Hindlimb muscle (tissue), 1 donor: ENCODE data around the gene SNX10. TPM values are rescaled to one million over a fixed set of nuclear protein-coding genes. Genes with fewer than 3 reads are reported as not detected.

Source experiments
- DNase-seq: peaks from one replicate; pipeline ENCODE4 v3.0.0-alpha.2; 2013
- polyA plus RNA-seq: library from polyadenylated mRNA; unstranded; fragments of 120-200 nt; gene quantifications from one replicate; pipeline ENCODE4 v1.2.1, GENCODE V29; 2013; ENCODE audit not compliant: insufficient read length

The SNX10 gene
- polyA plus RNA-seq, 1 donor = 1.8 TPM

DNA sequence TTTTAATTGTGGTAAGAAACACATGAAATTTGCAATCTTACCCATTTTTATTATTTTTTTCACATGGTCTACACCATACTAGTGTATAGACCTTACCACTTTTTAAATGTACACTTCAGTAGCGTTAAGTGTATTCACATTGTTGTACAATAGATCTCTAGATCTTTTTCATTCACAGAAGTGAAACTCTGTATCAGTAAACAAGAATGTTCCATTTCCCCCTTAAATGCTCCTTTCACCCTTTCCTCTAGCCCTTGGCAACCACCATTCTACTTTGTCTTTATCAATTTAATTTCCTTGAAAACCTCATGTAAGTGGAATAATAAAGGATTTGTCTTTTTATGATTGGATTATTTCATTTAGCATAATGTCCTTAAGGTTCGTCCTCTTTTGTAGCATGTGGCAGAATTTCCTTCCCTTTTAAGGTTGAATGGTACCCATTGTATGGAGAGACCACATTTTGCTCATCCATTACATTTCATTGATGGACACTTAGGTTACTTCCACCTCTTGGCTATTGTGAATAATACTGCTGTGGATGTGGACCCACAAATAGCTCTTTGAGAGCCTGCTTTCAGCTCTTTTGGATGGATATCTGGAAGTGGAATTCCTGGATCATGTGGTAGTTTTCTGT lies 45.7 kb downstream of the SNX10 start:
- no peak for DNase-seq

DNA sequence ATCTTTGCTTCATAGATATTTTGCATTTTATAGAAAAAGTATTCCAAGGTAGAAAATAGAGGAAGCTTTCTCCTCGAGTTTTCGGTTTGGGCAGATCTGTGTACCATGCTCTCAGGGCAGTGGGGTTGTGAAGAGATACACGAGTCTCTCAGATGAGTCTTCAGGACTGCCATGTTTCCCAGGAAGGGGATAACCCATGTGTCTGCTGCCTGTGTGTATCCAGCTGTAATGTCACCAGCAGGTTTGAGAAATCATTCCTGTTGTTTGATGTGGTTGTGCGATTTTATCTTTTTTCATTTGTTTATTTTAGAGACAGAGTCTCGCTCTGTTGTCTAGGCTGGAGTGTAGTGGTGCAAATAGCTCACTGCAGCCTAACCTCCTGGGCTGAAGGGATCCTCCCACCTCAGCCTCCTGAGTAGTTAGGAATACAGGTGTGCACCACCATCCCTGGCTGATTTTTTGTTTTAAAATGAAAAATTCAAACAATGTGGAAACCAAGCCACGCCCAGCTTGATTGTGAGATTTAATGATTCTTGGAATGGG lies 48.9 kb downstream of the SNX10 start:
- no peak for DNase-seq

DNA sequence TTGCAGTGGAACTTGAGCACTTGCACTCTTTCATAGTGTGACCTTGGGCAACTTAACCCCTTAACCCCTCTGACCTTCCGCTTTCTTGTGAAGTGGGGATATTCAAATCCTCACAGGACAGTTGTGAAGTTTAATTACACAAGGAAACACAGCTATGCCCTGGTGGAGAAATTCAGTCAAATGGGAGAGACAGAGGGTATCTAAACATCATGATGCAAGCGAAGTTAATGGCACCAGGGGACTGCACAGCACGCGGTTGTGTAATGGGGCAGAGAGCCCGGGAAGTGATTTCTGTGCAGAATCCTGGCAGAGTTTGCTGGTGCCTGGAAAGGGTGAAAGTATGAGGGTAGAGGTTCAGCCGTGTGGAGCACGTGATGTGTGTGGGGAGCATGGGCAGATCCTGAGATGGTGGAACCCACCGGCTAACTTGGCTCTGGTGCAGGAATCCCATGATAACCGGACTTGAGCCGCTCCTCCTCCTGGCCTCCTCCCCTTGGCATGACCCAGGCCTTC lies 51.7 kb downstream of the SNX10 start:
- DNase-seq = no peak

DNA sequence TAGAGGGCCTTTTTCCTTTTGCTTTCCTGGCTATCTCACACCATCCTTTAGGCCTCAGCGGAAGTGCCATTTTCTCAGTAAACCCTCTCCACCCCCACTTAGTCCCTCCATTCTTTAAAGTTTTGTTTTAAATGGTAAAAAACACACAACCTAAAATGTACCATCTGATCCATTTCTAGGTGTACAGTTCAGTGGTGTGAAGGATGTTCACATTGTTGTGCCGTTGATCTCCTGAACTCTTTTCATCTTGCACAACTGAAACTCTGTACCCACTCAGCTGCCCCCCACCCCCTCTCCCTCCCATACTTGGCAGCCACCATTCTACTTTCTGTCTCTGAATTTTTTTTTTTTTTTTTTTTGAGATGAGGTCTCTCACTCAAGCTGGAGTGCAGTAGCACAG lies 52.2 kb downstream of the SNX10 start:
- DNase-seq = no peak

DNA sequence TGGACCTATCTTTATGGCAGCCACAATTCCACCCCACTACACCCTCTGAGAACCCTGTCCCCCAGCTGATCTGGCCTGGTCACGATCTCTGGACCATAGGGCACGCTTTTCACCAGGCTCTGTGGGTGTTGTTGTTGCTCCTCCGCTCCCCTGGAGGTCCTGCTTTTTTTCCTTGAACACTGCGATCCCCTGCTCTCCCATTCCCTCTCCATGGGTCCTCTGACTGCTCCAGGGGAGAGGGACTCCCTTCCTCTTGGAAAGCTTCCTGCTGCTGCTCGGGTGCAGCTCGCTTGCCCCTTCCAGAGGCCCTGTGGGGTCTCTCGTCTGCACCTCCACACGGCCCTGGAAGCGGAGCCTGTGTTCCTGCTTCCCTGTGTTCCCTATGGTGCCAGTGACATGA lies 53.5 kb downstream of the SNX10 start:
- no peak for DNase-seq

DNA sequence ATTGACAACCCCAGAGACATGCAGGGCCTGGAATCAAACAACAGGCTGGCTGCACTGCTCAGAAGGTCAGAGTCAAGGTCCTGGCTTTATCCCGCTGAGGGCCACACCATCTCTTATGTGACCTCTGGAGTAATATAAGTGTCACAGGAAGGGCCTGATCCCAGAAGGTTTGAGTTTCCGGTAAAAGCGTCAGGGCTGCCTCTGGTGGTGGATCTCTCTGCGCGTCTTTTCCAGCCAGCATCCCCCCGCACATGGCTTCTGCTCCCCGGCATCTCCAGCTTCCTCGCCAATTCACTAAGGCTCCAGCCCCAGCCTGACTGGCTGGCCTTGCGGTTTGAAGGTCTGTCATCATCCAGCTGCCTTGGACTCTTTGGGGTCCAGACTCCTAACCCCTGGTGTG lies 54.2 kb downstream of the SNX10 start:
- no peak for DNase-seq

DNA sequence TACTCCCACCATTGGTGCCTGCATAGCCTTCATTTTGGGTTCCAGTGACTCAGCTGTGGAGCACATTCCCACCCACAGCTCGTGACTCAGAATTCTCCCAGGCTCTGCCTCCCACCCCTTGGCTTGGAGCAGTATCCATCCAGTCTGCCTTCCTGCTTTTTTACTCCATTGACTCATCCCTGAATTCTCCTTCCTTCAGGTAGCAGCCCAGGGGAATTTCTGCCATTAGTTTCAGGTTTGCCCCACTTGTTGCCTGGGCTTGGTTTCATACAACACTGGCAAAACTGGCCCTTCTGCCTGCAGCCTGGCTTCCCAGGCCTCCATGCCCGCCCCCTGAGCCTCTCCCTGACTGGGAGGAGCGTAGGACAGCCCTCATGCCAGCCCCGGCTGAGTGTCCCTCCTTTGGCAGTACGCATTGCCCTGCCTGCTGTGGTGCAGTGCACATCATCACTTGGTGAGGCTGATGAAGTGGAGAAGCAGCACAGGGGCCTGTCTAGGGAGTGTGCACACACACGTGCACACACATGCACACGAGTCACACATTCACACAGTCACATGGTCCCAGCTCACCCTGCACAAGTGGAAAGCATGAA lies 55.0 kb downstream of the SNX10 start:
- no peak for DNase-seq

DNA sequence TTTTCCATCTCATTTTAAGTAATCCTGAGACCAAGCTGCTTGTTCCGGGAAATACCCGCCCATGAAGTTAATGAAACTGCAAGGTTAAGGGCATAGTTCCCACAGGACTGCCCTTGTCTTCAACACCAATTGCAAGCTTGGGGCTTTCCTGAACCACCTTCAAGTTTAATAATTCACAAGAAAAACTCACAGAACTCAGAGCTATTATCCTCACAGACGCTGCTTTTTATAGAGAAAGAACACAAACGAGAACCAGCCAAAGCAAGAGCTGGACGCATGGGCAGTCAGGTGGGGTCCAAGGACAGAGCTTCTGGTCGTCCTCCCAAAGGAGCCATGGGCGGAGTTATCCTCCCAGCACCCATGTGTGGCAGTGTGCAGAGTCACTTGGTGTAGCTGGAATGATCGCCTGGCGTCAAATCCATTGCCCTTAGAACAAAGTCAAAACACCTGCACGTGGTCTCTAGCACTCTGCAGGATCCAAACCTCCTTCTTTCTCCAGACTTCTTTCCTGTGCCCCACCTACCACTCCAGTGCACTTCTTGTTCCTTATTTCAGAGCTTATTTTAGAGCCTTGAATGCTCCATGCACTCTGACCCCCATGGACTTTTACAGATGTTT lies 56.7 kb downstream of the SNX10 start:
- no peak for DNase-seq

DNA sequence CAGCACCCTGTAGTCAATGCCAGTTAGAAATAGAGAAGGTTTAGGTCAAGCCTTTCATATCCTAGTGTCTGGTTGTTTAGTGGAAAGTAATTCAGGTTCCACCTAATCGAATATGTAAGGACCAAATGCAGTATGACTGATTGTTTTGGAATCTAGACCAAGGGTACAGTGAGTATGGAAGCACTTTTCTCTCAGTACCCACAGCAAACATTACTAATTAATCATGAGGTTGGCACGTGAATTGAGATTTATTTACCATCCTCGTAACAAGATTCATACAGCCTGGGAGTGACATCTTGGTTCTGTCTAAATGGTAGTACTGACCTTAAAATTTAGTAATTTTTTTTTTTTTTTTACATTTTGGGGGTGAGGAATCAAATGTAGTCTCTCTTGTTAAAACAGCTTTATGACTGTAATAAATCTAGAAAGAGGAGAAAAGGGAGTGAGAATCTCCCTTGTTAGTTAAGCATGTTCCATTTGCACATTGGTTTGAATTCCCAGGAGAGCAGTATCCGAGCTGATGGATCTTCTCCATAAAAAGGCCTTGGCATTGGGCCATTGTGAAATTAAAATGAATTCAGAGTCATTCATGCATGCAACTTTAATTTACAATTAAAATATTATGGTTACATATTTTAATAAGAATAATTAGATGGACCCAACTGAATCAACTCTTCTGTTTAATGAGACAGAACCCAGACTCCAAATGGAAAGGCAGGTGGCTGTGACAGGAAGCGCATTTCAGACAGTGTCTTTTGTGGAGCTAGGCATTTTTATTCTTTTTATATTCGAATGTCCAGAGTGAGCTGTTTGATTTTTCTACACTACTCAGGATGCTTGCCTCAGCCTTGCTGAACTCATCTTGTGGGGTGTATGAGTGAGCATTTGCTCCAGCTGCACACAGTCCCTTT lies 57.6 kb downstream of the SNX10 start:
- DNase-seq = no peak

DNA sequence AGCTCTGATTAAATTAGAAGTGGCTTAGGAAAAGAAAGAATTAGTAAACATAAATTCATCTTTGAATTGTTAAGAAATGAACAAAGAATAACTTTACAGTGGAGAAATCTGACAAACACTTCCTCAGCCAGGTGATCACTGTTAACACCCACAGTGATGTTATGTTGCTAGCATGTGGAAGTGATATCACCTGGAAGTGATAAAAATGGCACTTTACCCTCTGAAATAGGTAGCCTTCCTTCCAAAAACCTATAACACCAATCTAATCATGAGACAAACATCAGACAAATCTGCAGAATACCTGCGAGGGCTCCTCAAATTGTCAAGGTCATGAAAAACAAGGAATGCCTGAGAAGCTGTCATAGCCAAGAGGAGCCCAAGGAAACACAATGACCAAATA lies 59.5 kb downstream of the SNX10 start:
- DNase-seq = no peak

DNA sequence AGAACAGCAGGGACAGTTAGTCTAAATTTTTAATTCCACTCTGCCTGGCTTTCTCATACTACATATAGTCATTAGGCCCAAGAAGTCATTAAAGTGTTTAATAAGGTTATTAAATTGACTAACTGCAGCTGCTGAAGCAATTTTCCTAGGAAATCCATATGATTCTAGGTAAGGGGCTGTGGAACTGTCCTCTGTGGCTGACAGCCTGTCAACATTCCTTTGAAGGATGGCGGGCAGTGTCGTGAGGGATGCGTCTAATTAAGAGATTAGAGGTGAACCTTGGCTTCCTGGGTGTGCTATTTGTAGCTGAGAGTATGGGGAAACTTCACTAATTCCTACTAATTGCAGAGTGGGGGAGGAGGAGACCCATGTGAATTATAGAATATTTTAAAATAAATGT lies 64.6 kb downstream of the SNX10 start:
- no peak for DNase-seq

DNA sequence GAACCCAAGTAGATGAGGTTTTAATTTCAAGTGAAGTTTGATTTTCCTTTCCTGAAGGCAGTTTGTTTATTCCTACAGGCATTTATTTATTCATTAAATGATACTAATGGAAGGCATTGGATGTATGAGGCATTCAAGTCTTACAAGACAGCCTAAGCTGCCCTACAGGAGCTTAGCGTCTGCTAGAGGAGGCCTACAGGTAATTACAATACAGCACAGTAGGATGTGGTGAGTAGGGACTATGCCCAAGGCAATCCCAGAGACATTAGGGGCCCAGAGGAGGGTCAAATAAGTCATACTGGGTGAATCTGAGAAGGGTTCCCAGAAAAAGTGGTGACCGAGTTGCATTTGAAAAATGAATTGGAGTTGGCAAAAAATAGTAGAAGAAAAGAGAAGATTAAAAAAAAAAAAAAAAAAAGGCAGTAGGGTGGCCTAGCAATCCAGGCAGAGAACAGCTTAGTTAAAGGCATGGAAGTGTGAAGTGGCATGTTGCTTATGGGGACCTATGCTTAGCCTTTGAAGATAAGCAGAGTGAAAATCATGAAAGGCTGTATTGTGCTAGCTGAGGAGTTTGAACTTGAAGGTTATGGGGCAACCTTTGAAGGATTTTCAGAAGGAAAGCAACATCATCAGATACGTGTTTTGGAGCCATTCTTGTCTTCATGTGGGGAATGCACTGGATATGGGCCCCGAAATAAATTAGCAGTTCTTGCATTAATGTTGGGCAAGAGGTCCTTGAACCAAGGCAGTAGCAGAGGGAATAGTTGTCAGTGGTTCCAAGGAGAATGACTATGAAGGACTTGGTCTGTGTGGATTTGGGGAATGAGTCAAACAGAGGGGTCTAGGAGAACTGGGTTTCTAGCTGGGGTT lies 65.5 kb downstream of the SNX10 start:
- DNase-seq = no peak

DNA sequence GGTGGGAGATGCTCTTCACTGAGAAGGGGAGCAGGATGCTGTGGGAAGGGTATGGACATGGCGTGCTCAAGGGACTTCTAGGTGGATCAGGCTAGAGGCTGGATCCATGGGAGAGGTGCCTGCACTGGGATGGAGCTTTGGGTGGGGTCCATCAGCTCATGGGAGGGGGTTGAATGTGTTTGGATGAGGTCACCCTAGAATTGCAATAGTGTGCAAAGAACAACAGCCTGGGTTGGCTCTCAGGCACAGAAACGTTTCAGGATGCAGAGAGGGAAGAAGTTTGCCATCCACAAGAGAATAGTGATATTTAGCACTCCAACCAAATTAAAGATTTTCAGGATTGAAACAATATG lies 66.1 kb downstream of the SNX10 start:
- DNase-seq = no peak

DNA sequence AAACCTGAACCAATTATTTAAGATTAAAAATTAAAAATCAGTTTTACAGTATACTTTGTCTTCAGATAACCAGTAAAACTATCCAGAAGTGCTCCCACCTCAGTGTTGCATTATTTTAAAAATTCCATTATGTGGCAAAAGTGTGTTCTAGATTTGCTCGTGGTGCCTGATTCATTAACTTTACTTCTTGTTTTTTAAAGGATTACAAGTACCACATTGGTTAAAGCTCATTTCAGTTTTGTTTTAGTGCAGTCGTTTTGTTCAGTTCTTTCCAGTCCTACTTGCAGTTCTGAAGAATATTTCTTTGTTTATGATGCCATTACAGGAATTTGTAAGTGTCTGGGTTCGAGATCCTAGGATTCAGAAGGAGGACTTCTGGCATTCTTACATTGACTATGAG lies 69.0 kb downstream of the SNX10 start:
- no peak for DNase-seq

DNA sequence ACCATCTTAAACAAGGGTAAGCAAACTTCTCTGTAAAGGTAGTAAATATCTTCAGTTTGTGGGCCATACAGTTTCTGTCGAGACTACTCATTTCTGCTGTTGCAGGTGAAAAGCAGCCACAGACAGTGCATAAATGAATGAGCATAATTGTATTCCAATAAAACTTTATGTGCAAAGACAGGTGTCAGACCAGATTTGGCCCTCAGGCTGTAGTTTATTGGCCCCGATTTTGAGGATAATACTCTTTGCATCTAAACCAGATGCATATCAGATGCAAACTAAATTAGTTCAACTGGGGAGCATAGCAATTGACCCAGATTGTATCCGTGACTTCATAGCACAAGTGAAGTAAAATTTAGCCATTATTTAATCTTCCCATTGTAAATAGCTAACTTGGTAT lies 70.0 kb downstream of the SNX10 start:
- no peak for DNase-seq

DNA sequence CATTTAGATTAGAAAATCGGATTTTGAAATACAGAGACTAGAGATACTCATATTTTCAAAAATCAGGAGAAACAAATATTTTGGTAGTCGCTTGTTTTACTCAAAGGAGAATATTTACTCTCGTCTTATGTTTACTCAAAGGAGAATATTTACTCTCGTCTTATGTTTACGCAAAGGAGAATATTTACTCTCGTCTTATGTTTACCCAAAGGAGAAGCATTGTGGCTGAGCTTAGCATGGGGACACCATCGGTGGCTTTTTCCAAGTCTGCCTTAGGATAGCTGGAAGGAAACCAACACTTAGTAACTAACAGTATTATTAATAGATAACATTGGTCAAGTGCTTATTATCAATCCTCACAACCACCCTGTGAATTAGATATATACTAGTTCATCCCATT lies 71.8 kb downstream of the SNX10 start:
- DNase-seq = no peak

DNA sequence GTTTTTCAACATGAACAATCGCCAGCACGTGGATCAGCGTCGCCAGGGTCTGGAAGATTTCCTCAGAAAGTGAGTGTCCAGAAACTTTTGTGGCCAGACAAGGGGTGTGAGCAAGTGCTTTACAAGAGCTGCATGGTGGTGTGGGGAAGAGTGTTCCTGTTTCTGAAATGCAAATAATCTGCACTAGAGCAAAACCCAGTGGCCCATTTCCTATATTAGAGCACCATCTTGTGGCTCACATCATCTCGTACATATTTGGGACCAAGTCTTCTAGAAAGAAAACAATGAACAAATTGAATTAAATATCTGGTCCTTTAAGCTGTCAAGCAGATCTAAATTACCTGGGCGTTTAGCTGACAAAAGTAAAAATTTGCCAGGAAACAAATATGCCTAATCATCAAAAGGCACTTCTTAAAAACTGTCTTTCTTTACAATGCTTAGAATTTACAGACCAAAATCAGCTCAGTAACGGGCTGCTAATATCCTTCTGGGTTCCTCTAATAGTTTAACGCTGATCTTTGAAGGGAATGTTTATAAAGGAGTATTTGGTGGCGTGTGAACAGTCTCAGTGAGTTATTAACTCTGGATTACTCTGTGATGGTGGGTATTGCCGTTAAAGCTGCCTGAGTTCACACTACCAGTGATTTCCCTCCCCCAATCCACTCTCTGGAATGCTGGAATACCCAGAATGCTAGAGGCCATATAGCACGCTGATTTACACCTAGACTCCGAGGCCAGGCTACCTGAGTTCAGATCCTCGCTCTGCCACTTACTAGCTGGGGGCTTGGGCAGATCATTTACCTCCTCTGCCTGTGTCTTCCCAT lies 73.6 kb downstream of the SNX10 start:
- DNase-seq = peak; percentile 80

DNA sequence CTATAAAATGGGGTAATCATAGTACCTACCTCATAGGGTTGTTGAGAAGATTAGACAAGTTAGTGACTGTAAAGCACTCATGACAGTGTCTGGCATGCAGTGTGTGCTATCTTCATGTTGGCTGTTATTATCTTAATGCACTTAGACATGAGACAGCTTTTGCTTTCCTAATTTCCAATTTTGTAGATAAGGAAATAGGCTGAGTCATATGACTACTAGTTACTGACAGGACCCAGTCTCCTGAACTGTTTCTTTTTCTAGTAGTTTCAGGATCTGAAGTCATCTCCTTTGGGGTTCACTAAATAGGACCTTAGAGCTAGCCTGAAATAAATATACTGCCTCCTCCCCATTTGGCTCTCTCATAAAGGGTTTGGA lies 74.2 kb downstream of the SNX10 start:
- no peak for DNase-seq

DNA sequence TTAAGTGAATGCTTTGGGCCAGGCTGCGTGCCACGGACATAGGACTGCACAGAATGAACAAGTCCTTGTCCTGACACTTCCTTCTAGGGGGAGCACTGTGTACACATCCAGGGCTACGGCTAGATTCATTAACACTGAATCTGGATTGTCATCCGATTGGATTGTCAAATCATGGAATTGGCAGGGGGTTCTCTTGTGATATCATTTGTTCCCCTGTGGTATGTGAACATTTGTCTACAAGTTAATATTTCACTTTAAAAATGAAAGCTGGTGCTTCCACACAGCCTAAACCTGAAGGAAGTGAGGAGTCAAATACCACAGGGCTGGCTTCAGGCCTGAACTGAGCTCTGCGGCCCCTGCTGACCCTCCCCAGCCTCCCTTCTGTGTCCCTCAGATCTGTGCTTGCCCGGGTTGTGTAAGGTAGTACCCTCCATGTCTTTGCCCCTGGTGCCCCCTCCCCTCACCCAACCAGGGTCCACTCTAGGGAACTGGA lies 75.6 kb downstream of the SNX10 start:
- no peak for DNase-seq

DNA sequence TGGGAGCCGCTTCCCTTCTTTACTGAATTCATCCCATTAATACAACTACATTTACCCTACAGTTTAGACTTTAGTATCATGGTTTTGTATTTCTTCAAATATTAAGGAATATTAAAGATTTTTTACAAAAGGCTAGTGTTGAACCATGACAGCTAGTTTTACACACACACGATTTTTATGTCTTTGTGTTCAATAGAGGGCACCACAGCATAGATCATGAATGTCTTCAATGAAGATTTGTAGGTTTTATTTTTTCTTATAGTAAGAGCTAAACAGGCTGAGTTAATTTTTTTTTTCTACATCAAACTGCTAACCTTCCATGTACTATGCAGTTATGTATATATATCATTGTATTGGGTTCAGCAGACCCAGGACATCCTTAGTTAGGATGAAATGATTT lies 76.9 kb downstream of the SNX10 start:
- no peak for DNase-seq

DNA sequence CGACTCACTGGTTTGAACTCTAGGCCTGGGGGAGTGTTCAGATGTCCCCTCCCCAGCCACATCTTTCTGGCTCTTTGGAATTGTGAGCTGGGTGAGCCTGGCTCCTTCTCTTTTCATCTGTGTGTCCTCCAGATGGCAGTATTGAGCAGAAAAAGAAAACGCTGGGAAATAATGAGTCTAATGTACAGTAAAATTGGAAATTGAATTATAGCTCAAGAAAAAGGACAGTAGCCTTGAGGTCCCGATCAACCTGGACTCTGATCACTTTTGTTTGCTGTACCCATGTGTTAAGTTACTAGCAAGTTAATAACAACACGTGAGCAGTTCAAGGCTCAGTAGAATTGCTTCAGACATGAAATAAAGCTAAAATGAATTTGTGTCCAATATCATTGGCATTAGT lies 77.9 kb downstream of the SNX10 start:
- peak; percentile 78 for DNase-seq
